GM12878 (cell line): Measurements from ENCODE around the gene CRB3. TPM values are rescaled to one million over a fixed set of nuclear protein-coding genes. Genes with fewer than 3 reads are reported as not detected.

Source experiments
- ATAC-seq: fragments of 200-7000 bp; cut with Tn5 transposase; 3 replicates; pipeline ENCODE4 v1.9.1; 2020; ENCODE audit warnings: mild to moderate bottlenecking, moderate library complexity
- BruUV-seq: library from RNA; stranded (reverse); fragments of 400-500 nt; replicated peaks from 2 replicates; lab custom pipeline; 2021; lab: Mats Ljungman, UMichigan
- CTCF ChIA-PET: fragments of 300-600 bp; sonication (Branson Sonifier 250); formaldehyde crosslinking; extraction: SDS; loops from one replicate; lab custom pipeline; 2021; ENCODE audit warnings: inconsistent platforms; lab: Yijun Ruan, JAX
- POLR2A ChIA-PET: fragments of 350-600 bp; formaldehyde crosslinking; extraction: SDS; loops from one replicate; lab custom pipeline; 2021; ENCODE audit warnings: inconsistent platforms; lab: Charles Lee
- RAD21 ChIA-PET: fragments of 300-600 bp; sonication (Branson Sonifier 250); formaldehyde crosslinking; loops from one replicate; lab custom pipeline; 2023; ENCODE audit warnings: antibody characterized with exemption; ENCODE audit not compliant: unreplicated experiment; lab: Charles Lee
- SMC1A ChIA-PET: fragments of 300-600 bp; sonication (Branson Sonifier 250); formaldehyde crosslinking; loops from one replicate; lab custom pipeline; 2023; ENCODE audit not compliant: unreplicated experiment, uncharacterized antibody; lab: Charles Lee
- DNase-seq: peaks from one replicate; pipeline ENCODE4 v3.0.0-alpha.2; 2011; ENCODE audit warnings: low read depth, low spot score
- FAIRE-seq: peaks from 3 replicates; lab custom pipeline; 2011; peaks lifted over from hg19 to GRCh38; lab: Jason Lieb, UNC
- H2AFZ ChIP-seq: 2 replicates; pipeline ENCODE4 v1.6.0; 2011; ENCODE audit warnings: low read depth, low read length, control low read depth; ENCODE audit not compliant: control insufficient read depth
- H3K27ac ChIP-seq: 2 replicates; pipeline ENCODE4 v1.5.1; 2011; ENCODE audit warnings: control low read depth; ENCODE audit not compliant: control insufficient read depth, insufficient read depth
- H3K27me3 ChIP-seq, 2 experiments: replicated peaks in 1 of 2; 2 replicates each; pipeline versions ENCODE4 v1.6.0 to v1.6.1; 2011; ENCODE audit warnings: low read length in 1 of 2; ENCODE audit not compliant: control insufficient read depth in 2 of 2, insufficient read depth in 2 of 2
- H3K36me3 ChIP-seq, 2 experiments: 2 replicates each; pipeline ENCODE4 v1.5.1; 2011; ENCODE audit warnings: low read length in 1 of 2; ENCODE audit not compliant: control insufficient read depth in 2 of 2, insufficient read depth in 2 of 2
- H3K4me1 ChIP-seq: 2 replicates; pipeline ENCODE4 v1.6.1; 2011; ENCODE audit warnings: mild to moderate bottlenecking, low read length, moderate library complexity, mixed read lengths; ENCODE audit not compliant: control insufficient read depth, insufficient read depth
- H3K4me2 ChIP-seq: 2 replicates; pipeline ENCODE4 v1.6.0; 2011; ENCODE audit warnings: control low read depth; ENCODE audit not compliant: control insufficient read depth, insufficient read depth
- H3K4me3 ChIP-seq: fragments of 200-600 bp; sonication (generic); 2 replicates; pipeline ENCODE4 v1.5.1; 2016
- H3K79me2 ChIP-seq: 2 replicates; pipeline ENCODE4 v1.6.0; 2011; ENCODE audit warnings: low read length; ENCODE audit not compliant: control insufficient read depth, insufficient read depth
- H3K9ac ChIP-seq: 2 replicates; pipeline ENCODE4 v1.8.0; 2011; ENCODE audit warnings: low read length, control low read depth, mixed read lengths; ENCODE audit not compliant: control insufficient read depth, insufficient read depth
- H3K9me3 ChIP-seq: replicated peaks from 3 replicates; pipeline ENCODE4 v1.5.1; 2011; ENCODE audit warnings: mild to moderate bottlenecking, low read length; ENCODE audit not compliant: control insufficient read depth, insufficient read depth
- H4K20me1 ChIP-seq: 2 replicates; pipeline ENCODE4 v1.6.0; 2011; ENCODE audit not compliant: control insufficient read depth, insufficient read depth
- ATF7 ChIP-seq: fragments of 450-650 bp; IDR thresholded peaks from 2 replicates; pipeline ENCODE4 v1.6.1; 2016; ENCODE audit warnings: low read depth, mild to moderate bottlenecking
- DPF2 ChIP-seq: fragments of 450-650 bp; IDR thresholded peaks from 2 replicates; pipeline ENCODE4 v1.6.1; 2017; ENCODE audit warnings: mild to moderate bottlenecking
- ESRRA ChIP-seq: IDR thresholded peaks from 2 replicates; pipeline ENCODE4 v1.6.1; 2012; ENCODE audit warnings: mild to moderate bottlenecking, low read length, improper control_type of control experiment
- MTA2 ChIP-seq: fragments of 450-650 bp; IDR thresholded peaks from 2 replicates; pipeline ENCODE4 v1.6.1; 2016; ENCODE audit warnings: low read depth, mild to moderate bottlenecking, moderate library complexity
- MYB ChIP-seq: fragments of 150-350 bp; IDR thresholded peaks from 2 replicates; pipeline ENCODE4 v1.6.1; 2014; ENCODE audit warnings: mild to moderate bottlenecking, low read depth, low read length, borderline replicate concordance
- MYC ChIP-seq: IDR thresholded peaks from 2 replicates; pipeline ENCODE4 v1.6.1; 2011; ENCODE audit warnings: mild to moderate bottlenecking, low read length, moderate library complexity, inconsistent platforms; ENCODE audit not compliant: insufficient read depth, insufficient replicate concordance, insufficient read length, severe bottlenecking
- PKNOX1 ChIP-seq: fragments of 450-650 bp; IDR thresholded peaks from 2 replicates; pipeline ENCODE4 v1.6.1; 2016; ENCODE audit warnings: mild to moderate bottlenecking
- POU2F2 ChIP-seq: IDR thresholded peaks from 3 replicates; pipeline ENCODE4 v1.6.1; 2011; ENCODE audit warnings: low read depth, mild to moderate bottlenecking, low read length, borderline replicate concordance
- TARDBP ChIP-seq: IDR thresholded peaks from 2 replicates; pipeline ENCODE4 v1.6.1; 2016; ENCODE audit warnings: borderline replicate concordance
- ZBTB4 ChIP-seq: fragments of 450-650 bp; formaldehyde crosslinking; IDR thresholded peaks from 2 replicates; pipeline ENCODE4 v1.4.0; 2022; ENCODE audit warnings: mild to moderate bottlenecking, moderate library complexity
- WGBS: methylation state at CpG from one replicate; pipeline ENCODE4 v1.1.6; 2016; ENCODE audit warnings: low lambda C conversion rate; ENCODE audit not compliant: insufficient replicate concordance, insufficient coverage; ENCODE audit errors: missing lambda C conversion rate; 5-methylcytosine and 5-hydroxymethylcytosine counted together
- in situ Hi-C: fragments of 300-500 bp; cut with MboI; formaldehyde crosslinking; loops from 9 replicates; pipeline ENCODE4 v1.14.3; 2018; ENCODE audit warnings: mixed read lengths
- intact Hi-C: fragments of 100-400 bp; cut with micrococcal nuclease; formaldehyde crosslinking; loops from one replicate; pipeline ENCODE4 v1.14.2; 2022; ENCODE audit not compliant: unreplicated experiment
- polyA plus RNA-seq, 11 experiments: library from polyadenylated mRNA; depleted of rRNA in 4 of 11; unstranded in 6 of 11; stranded (reverse) in 5 of 11; fragments of >200 nt; fragmentation: Nextera tagmentation in 4 of 11; fragmentation: Illumina TruSeq in 1 of 11; extraction: Ambion mirVana in 4 of 11; extraction: Trizol in 1 of 11; gene quantifications; 1 replicate in 1 of 11; 2 replicates in 10 of 11; pipeline versions ENCODE4 v1.2.1 to v1.2.3, GENCODE V29; 2011 to 2016; ENCODE audit warnings: inconsistent platforms in 2 of 11, missing spikeins in 2 of 11, low read depth in 1 of 11
- total RNA-seq, 4 experiments: library from RNA; depleted of rRNA in 3 of 4; stranded (reverse); fragments of >200 nt in 3 of 4; fragmentation: Illumina TruSeq in 1 of 4; extraction: Trizol in 1 of 4; gene quantifications; 2 replicates each; pipeline versions ENCODE4 v1.2.1 to v1.2.3, GENCODE V29; 2013 to 2021
- TF ChIP-seq, protein P1 (sequence below): fragments of 450-650 bp; IDR thresholded peaks from 2 replicates; pipeline ENCODE4 v1.6.1; 2016; ENCODE audit warnings: mild to moderate bottlenecking

The CRB3 gene
- total and polyA plus RNA-seq, 10 of the 15 experiments (the other 5 are each of a cell fraction or from before 2014, with no cell fraction given), result 0.11 to 1.9 (median 0.98) TPM; not detected in 1

- in situ Hi-C loops (no loop called here), intact Hi-C loops (loop anchor here (1.0 kb wide), 1 partner anchor 23 kb away; no protein-coding TSS in a partner anchor)
- H4K20me1 ChIP-seq, result no peaks in the 10 kb centered on the region
- H3K9me3 ChIP-seq, result no peaks in the 10 kb centered on the region; the same call in 2 of the 3 replicates
- peak within 1 kb of the TSS; percentile 93 for H3K27ac ChIP-seq
- no TSS peak for BruUV-seq
- FAIRE-seq, result peak; percentile 96
- peak; percentile 95 for ATAC-seq
- peak; percentile 45 for DNase-seq
- CTCF ChIA-PET, result interaction anchor here (0.7 to 3.4 kb wide), 24 partner anchors 9 to 382 kb away, joined by 3 to 26 read pairs (median 4); partner anchors contain the start of genes ALKBH7, KHSRP and SLC25A23
- no peaks in the 10 kb centered on the region for H3K27me3 ChIP-seq
- RAD21 ChIA-PET, result interaction anchor here (0.7 to 2.4 kb wide), 17 partner anchors 9 to 381 kb away, joined by 3 to 20 read pairs (median 5); partner anchors contain the start of genes ALKBH7, CLPP, GPR108 and KHSRP
- peaks cover 16% of the 10 kb centered on the region for H3K79me2 ChIP-seq
- H3K4me3 ChIP-seq, result peak within 1 kb of the TSS; percentile 69
- peaks cover 1 to 4% of the 10 kb centered on the region in 2 experiments; a peak in 2 of 4 replicates for H3K36me3 ChIP-seq
- 6% methylated on average over 24 of the region's 24 CpGs for WGBS
- peak within 1 kb of the TSS; percentile 89 for H3K4me2 ChIP-seq
- POLR2A ChIA-PET, result interaction anchor here (0.5 to 1.9 kb wide), 18 partner anchors 8 to 337 kb away, joined by 3 to 10 read pairs (median 4); partner anchors contain the start of genes ALKBH7, KHSRP, SLC25A23 and VAV1
- SMC1A ChIA-PET, result interaction anchor here (0.6 to 2.1 kb wide), 14 partner anchors 8 to 355 kb away, joined by 3 to 5 read pairs (median 3); partner anchors contain the start of genes ALKBH7 and GTF2F1
- H3K4me1 ChIP-seq, result peaks cover 10% of the 10 kb centered on the region
- peak within 1 kb of the TSS; percentile 99 for H3K9ac ChIP-seq
- H2AFZ ChIP-seq, result peak within 1 kb of the TSS; percentile 82
- TF ChIP-seq, protein P1, sequence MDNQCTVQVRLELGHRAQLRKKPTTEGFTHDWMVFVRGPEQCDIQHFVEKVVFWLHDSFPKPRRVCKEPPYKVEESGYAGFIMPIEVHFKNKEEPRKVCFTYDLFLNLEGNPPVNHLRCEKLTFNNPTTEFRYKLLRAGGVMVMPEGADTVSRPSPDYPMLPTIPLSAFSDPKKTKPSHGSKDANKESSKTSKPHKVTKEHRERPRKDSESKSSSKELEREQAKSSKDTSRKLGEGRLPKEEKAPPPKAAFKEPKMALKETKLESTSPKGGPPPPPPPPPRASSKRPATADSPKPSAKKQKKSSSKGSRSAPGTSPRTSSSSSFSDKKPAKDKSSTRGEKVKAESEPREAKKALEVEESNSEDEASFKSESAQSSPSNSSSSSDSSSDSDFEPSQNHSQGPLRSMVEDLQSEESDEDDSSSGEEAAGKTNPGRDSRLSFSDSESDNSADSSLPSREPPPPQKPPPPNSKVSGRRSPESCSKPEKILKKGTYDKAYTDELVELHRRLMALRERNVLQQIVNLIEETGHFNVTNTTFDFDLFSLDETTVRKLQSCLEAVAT, result 0 out of 2 replicates have a peak, but pooled peaks have one; percentile 23
- TF ChIP-seq PKNOX1 (0 out of 2 replicates have a peak, but pooled peaks have one; percentile 7), MYC (no peak), MTA2 (peak; percentile 75), POU2F2 (peak; percentile 29; the same call in 1 of the 3 replicates), ESRRA (no peak), ZBTB4 (no peak), DPF2 (peak; percentile 62), TARDBP (no peak), ATF7 (peak; percentile 83), MYB (no peak)
Measured at GRCh38 chr19:6481541-6482342, 17.7 kb downstream of the CRB3 start, which contains the start of gene DENND1C. TSS of gene DENND1C (minus strand) at chr19:6481787. CDS start at chr19:6481695, 92 bp downstream.
